Measurements from ENCODE around the gene ACOXL.

GRCh38 chr2:110774701-110775100 is 42.3 kb downstream of the ACOXL start:
- TF ChIP-seq, protein P1, sequence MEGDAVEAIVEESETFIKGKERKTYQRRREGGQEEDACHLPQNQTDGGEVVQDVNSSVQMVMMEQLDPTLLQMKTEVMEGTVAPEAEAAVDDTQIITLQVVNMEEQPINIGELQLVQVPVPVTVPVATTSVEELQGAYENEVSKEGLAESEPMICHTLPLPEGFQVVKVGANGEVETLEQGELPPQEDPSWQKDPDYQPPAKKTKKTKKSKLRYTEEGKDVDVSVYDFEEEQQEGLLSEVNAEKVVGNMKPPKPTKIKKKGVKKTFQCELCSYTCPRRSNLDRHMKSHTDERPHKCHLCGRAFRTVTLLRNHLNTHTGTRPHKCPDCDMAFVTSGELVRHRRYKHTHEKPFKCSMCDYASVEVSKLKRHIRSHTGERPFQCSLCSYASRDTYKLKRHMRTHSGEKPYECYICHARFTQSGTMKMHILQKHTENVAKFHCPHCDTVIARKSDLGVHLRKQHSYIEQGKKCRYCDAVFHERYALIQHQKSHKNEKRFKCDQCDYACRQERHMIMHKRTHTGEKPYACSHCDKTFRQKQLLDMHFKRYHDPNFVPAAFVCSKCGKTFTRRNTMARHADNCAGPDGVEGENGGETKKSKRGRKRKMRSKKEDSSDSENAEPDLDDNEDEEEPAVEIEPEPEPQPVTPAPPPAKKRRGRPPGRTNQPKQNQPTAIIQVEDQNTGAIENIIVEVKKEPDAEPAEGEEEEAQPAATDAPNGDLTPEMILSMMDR (IDR thresholded peaks at IDR 0.05), result no peak
- no peak for TF ChIP-seq POLR2A (IDR thresholded peaks at IDR 0.05)

Measured in esophagus squamous epithelium (tissue), 4 donors.